CD14-positive monocyte (primary cell): ENCODE measurements around the gene SNAI1. TPM values are rescaled to one million over a fixed set of nuclear protein-coding genes. Genes with fewer than 3 reads are reported as not detected.

Experiments used
- DNase-seq, 3 donors: peaks; one replicate each; pipeline ENCODE4 v3.0.0-alpha.2; 2011 to 2022
- H2AFZ ChIP-seq: 2 replicates; pipeline ENCODE4 v1.6.0; 2012; ENCODE audit warnings: mild to moderate bottlenecking, low read depth, low read length, inconsistent platforms; ENCODE audit not compliant: insufficient read depth, poor library complexity, severe bottlenecking
- H3K27ac ChIP-seq, 2 donors: 1 replicate in 1 of 2; 2 replicates in 1 of 2; pipeline ENCODE4 v1.5.1; 2012 to 2013; ENCODE audit warnings: low read length in 2 of 2, control low read depth in 1 of 2, inconsistent platforms in 1 of 2, low read depth in 1 of 2, mild to moderate bottlenecking in 1 of 2
- H3K27me3 ChIP-seq, 2 donors: one replicate each; pipeline versions ENCODE4 v1.6.0 to v1.6.1; 2011 to 2013; ENCODE audit warnings: low read length in 2 of 2; ENCODE audit not compliant: control insufficient read depth in 2 of 2, insufficient read depth in 2 of 2
- H3K36me3 ChIP-seq, 2 donors: replicated peaks in 1 of 2; 1 replicate in 1 of 2; 2 replicates in 1 of 2; pipeline versions ENCODE4 v1.5.1 to v1.6.1; 2012 to 2013; ENCODE audit warnings: low read length in 2 of 2, control low read depth in 1 of 2, inconsistent platforms in 1 of 2, mild to moderate bottlenecking in 1 of 2; ENCODE audit not compliant: insufficient read depth in 2 of 2, control insufficient read depth in 1 of 2
- H3K4me1 ChIP-seq, 2 donors: 1 replicate in 1 of 2; 2 replicates in 1 of 2; pipeline versions ENCODE4 v1.5.1 to v1.6.1; 2012 to 2013; ENCODE audit warnings: low read length in 2 of 2, control low read depth in 1 of 2, inconsistent platforms in 1 of 2, mild to moderate bottlenecking in 1 of 2, moderate library complexity in 1 of 2; ENCODE audit not compliant: insufficient read depth in 2 of 2, control insufficient read depth in 1 of 2
- H3K4me2 ChIP-seq: replicated peaks from 2 replicates; pipeline ENCODE3; 2012; ENCODE audit warnings: low read length, moderate library complexity, mild to moderate bottlenecking; ENCODE audit not compliant: poor library complexity, severe bottlenecking; ENCODE audit errors: extremely low read depth
- H3K4me3 ChIP-seq, 3 experiments: fragments of 200-600 bp in 1 of 3; sonication (generic) in 1 of 3; replicated peaks in 1 of 3; 1 replicate in 2 of 3; 2 replicates in 1 of 3; pipeline ENCODE4 v1.5.1; 2011 to 2013; ENCODE audit warnings: low read length in 3 of 3, mild to moderate bottlenecking in 3 of 3, control low read depth in 2 of 3, low read depth in 2 of 3, inconsistent platforms in 1 of 3, moderate library complexity in 1 of 3
- H3K79me2 ChIP-seq: 2 replicates; pipeline ENCODE4 v1.6.0; 2012; ENCODE audit warnings: mild to moderate bottlenecking, control low read depth, inconsistent platforms, low read length, moderate library complexity; ENCODE audit not compliant: insufficient read depth
- H3K9ac ChIP-seq: 2 replicates; pipeline ENCODE4 v1.6.0; 2017; ENCODE audit warnings: low read length, mild to moderate bottlenecking; ENCODE audit not compliant: insufficient read depth, poor library complexity, severe bottlenecking
- H3K9me3 ChIP-seq, 2 donors: replicated peaks in 1 of 2; 1 replicate in 1 of 2; 2 replicates in 1 of 2; pipeline versions ENCODE4 v1.5.1 to v1.6.1; 2012 to 2013; ENCODE audit warnings: low read length in 2 of 2, control low read depth in 1 of 2; ENCODE audit not compliant: control insufficient read depth in 1 of 2, insufficient read depth in 1 of 2
- H4K20me1 ChIP-seq: 2 replicates; pipeline ENCODE4 v1.6.0; 2012; ENCODE audit warnings: mild to moderate bottlenecking, low read length, control low read depth, moderate library complexity; ENCODE audit not compliant: insufficient read depth
- H3K27ac Mint-ChIP-seq, 7 donors: one replicate each; pipeline ENCODE4 v1.8.0; 2020; ENCODE audit warnings: mild to moderate bottlenecking in 7 of 7, mixed read lengths in 7 of 7, moderate library complexity in 6 of 7, inconsistent platforms in 2 of 7
- H3K27me3 Mint-ChIP-seq, 3 donors: one replicate each; pipeline ENCODE4 v1.8.0; 2021 to 2022; ENCODE audit warnings: low read depth in 3 of 3, mild to moderate bottlenecking in 3 of 3, mixed read lengths in 3 of 3, moderate library complexity in 3 of 3, inconsistent platforms in 1 of 3
- H3K36me3 Mint-ChIP-seq, 2 donors: one replicate each; pipeline ENCODE4 v1.8.0; 2020; ENCODE audit warnings: mixed read lengths in 2 of 2, inconsistent platforms in 1 of 2, mild to moderate bottlenecking in 1 of 2
- H3K4me1 Mint-ChIP-seq: one replicate; pipeline ENCODE4 v1.8.0; 2020; ENCODE audit warnings: mild to moderate bottlenecking, mixed read lengths
- H3K4me3 Mint-ChIP-seq, 2 donors: one replicate each; pipeline ENCODE4 v1.8.0; 2020; ENCODE audit warnings: mild to moderate bottlenecking in 2 of 2, mixed read lengths in 2 of 2, moderate library complexity in 1 of 2
- H3K9me3 Mint-ChIP-seq, 7 donors: one replicate each; pipeline ENCODE4 v1.8.0; 2020 to 2022; ENCODE audit warnings: mixed read lengths in 7 of 7, mild to moderate bottlenecking in 6 of 7, moderate library complexity in 6 of 7, inconsistent platforms in 2 of 7
- CTCF ChIP-seq: fragments of 200-600 bp; IDR thresholded peaks from one replicate; pipeline ENCODE4 v1.8.0; 2022; ENCODE audit warnings: antibody characterized with exemption, mild to moderate bottlenecking
- WGBS: methylation state at CpG from one replicate; pipeline ENCODE4 v1.1.5; 2013; ENCODE audit warnings: missing lambda C conversion rate; ENCODE audit not compliant: insufficient coverage; 5-methylcytosine and 5-hydroxymethylcytosine counted together
- intact Hi-C, 2 donors: fragments of 100-400 bp; cut with micrococcal nuclease; formaldehyde crosslinking; loops; one replicate each; pipeline versions ENCODE4 v1.15.0 to v1.15.1; 2023
- polyA plus RNA-seq, 3 donors: library from polyadenylated mRNA; depleted of rRNA in 1 of 3; unstranded in 2 of 3; stranded (reverse) in 1 of 3; fragments of 300-500 nt in 2 of 3; fragments of >200 nt in 1 of 3; fragmentation: Illumina TruSeq in 2 of 3; gene quantifications; 1 replicate in 2 of 3; 2 replicates in 1 of 3; pipeline ENCODE4 v1.2.3, GENCODE V29; 2012 to 2021

Gene SNAI1
- polyA plus RNA-seq, 3 donors, result 2.4 to 181 (median 2.6) TPM

GRCh38 chr20:49978685-49979029, 4.1 kb upstream of the SNAI1 start:
- H3K4me3 Mint-ChIP-seq, result no peak overlapping the region

GRCh38 chr20:49979030-49979832, 3.5 kb upstream of the SNAI1 start:
- Mint-ChIP-seq H3K9me3 (no peaks in the 10 kb centered on the region), H3K4me1 (peaks cover 33% of the 10 kb centered on the region), H3K36me3 (peaks cover 7 to 8% of the 10 kb centered on the region in 2 donors), H3K27me3 (peaks cover 22 to 27% (median 27%) of the 10 kb centered on the region in 3 donors), H3K4me3 (peak overlapping the region; percentile 24 to 51), H3K27ac (peak overlapping the region in 1 of 7 donors; percentile 79)
- Histone ChIP-seq H3K27me3 (peaks cover 0 to 10% of the 10 kb centered on the region in 2 donors), H4K20me1 (peaks cover 12% of the 10 kb centered on the region), H3K4me3 (peak overlapping the region in 1 of 3 experiments; percentile 56), H3K9ac (peak overlapping the region; percentile 6), H3K4me1 (peaks cover 23 to 37% of the 10 kb centered on the region in 2 donors), H3K27ac (no peak overlapping the region), H3K9me3 (no peaks in the 10 kb centered on the region), H3K36me3 (no peaks in the 10 kb centered on the region), H3K4me2 (peak overlapping the region; percentile 59), H2AFZ (peak overlapping the region; percentile 60), H3K79me2 (peaks cover 7% of the 10 kb centered on the region)
- 13% methylated on average over 16 of the region's 37 CpGs for WGBS
- intact Hi-C loops, result loop anchor here (1.0 to 10.0 kb wide), 3 partner anchors 92 to 606 kb away; no protein-coding TSS in a partner anchor
- peak; percentile 47 to 62 (median 52) for DNase-seq
- TF ChIP-seq CTCF, result peak; percentile 100

More at GRCh38 chr20:49978685-49979029, 4.1 kb upstream of the SNAI1 start:
- Histone ChIP-seq H3K79me2 (peaks cover 4% of the 10 kb centered on the region), H3K36me3 (no peaks in the 10 kb centered on the region), H2AFZ (peak overlapping the region; percentile 60), H3K27me3 (peaks cover 0 to 10% of the 10 kb centered on the region in 2 donors), H3K4me1 (peaks cover 21 to 31% of the 10 kb centered on the region in 2 donors), H4K20me1 (peaks cover 7% of the 10 kb centered on the region), H3K4me2 (no peak overlapping the region), H3K27ac (no peak overlapping the region), H3K9ac (no peak overlapping the region), H3K4me3 (no peak overlapping the region), H3K9me3 (no peaks in the 10 kb centered on the region)
- DNase-seq, result no peak
- no peaks in the 10 kb centered on the region for H3K9me3 Mint-ChIP-seq
- TF ChIP-seq CTCF, result no peak
- peaks cover 2 to 3% of the 10 kb centered on the region in 2 donors for H3K36me3 Mint-ChIP-seq
- intact Hi-C loops, result loop anchor here (1.0 to 10.0 kb wide), 3 partner anchors 93 to 606 kb away; no protein-coding TSS in a partner anchor
- peaks cover 27% of the 10 kb centered on the region for H3K4me1 Mint-ChIP-seq
- H3K27me3 Mint-ChIP-seq, result peaks cover 22 to 26% (median 25%) of the 10 kb centered on the region in 3 donors
- WGBS, result 100% methylated on average over 1 of the region's 3 CpGs
- H3K27ac Mint-ChIP-seq, result no peak overlapping the region
